ENCODE results near the gene GAK.

GRCh38 chr4:911221-911751 lies 20.8 kb downstream of the GAK start:
- TF ChIP-seq ZFP1 (CRISPR knock-in tag; IDR thresholded peaks at IDR 0.05) (no peak), TBP (CRISPR knock-in tag; IDR thresholded peaks at IDR 0.05) (no peak), CTCF (CRISPR knock-in tag; IDR thresholded peaks at IDR 0.05) (no peak), MAX (IDR thresholded peaks at IDR 0.05) (no peak), ATF3 (CRISPR knock-in tag; IDR thresholded peaks at IDR 0.05) (no peak), ZNF780A (CRISPR knock-in tag; IDR thresholded peaks at IDR 0.05) (no peak), TAF1 (CRISPR knock-in tag; IDR thresholded peaks at IDR 0.05) (no peak), SNAPC4 (CRISPR knock-in tag; IDR thresholded peaks at IDR 0.05) (no peak), POLR2A (IDR thresholded peaks at IDR 0.05; ENCODE audit: insufficient read depth in 1 of 2, low read depth in 2 of 2, low read length in 2 of 2) (no peak)
